H9 (cell line): ENCODE results near the gene PELI2. TPM values are rescaled to one million over a fixed set of nuclear protein-coding genes. Genes with fewer than 3 reads are reported as not detected.
A peak's percentile ranks its signal among the peaks of the same experiment; 100 is the strongest.

Experiments used
- DNase-seq: peaks from one replicate; pipeline ENCODE4 v3.0.0-alpha.2; 2017
- H2AFZ ChIP-seq: one replicate; pipeline ENCODE4 v1.6.1; 2013; ENCODE audit warnings: mild to moderate bottlenecking, low read length, control low read depth, moderate library complexity
- H2AK5ac ChIP-seq: 2 replicates; pipeline ENCODE4 v1.6.1; 2013; ENCODE audit warnings: low read length, control low read depth, mixed read lengths; ENCODE audit not compliant: insufficient read length
- H2BK120ac ChIP-seq: one replicate; pipeline ENCODE4 v1.6.1; 2013; ENCODE audit warnings: low read depth, mild to moderate bottlenecking, low read length, control low read depth, inconsistent platforms; ENCODE audit not compliant: poor library complexity, severe bottlenecking
- H2BK12ac ChIP-seq: 2 replicates; pipeline ENCODE4 v1.6.1; 2013; ENCODE audit warnings: low read length, control low read depth, mixed read lengths, low read depth; ENCODE audit not compliant: insufficient read length
- H2BK15ac ChIP-seq: 2 replicates; pipeline ENCODE4 v1.6.1; 2013; ENCODE audit warnings: low read depth, low read length, control low read depth
- H2BK20ac ChIP-seq: one replicate; pipeline ENCODE4 v1.6.1; 2013; ENCODE audit warnings: low read depth, mild to moderate bottlenecking, low read length, control low read depth, inconsistent platforms; ENCODE audit not compliant: poor library complexity, severe bottlenecking
- H2BK5ac ChIP-seq: 2 replicates; pipeline ENCODE4 v1.6.1; 2013; ENCODE audit warnings: low read length, control low read depth, mixed read lengths; ENCODE audit not compliant: insufficient read length
- H3K14ac ChIP-seq: 2 replicates; pipeline ENCODE4 v1.6.1; 2013; ENCODE audit warnings: low read length, control low read depth; ENCODE audit not compliant: insufficient read depth
- H3K18ac ChIP-seq: 2 replicates; pipeline ENCODE4 v1.6.1; 2013; ENCODE audit warnings: low read depth, mild to moderate bottlenecking, mixed read lengths, low read length, control low read depth; ENCODE audit not compliant: insufficient read length
- H3K23ac ChIP-seq: 2 replicates; pipeline ENCODE4 v1.6.1; 2013; ENCODE audit warnings: low read length, control low read depth, mixed read lengths, low read depth; ENCODE audit not compliant: insufficient read length
- H3K23me2 ChIP-seq: 2 replicates; pipeline ENCODE4 v1.6.1; 2013; ENCODE audit warnings: low read depth, mild to moderate bottlenecking, mixed read lengths, low read length, control low read depth; ENCODE audit not compliant: insufficient read length, poor library complexity, severe bottlenecking
- H3K27ac ChIP-seq: 2 replicates; pipeline ENCODE4 v1.5.1; 2013; ENCODE audit warnings: low read length, control low read depth, mixed read lengths, low read depth; ENCODE audit not compliant: insufficient read length
- H3K27me3 ChIP-seq: 2 replicates; pipeline ENCODE4 v1.6.1; 2013; ENCODE audit warnings: low read length, control low read depth, inconsistent platforms; ENCODE audit not compliant: insufficient read depth
- H3K4ac ChIP-seq: 2 replicates; pipeline ENCODE4 v1.6.1; 2013; ENCODE audit warnings: low read depth, mild to moderate bottlenecking, control low read depth, inconsistent platforms, low read length, moderate library complexity
- H3K4me1 ChIP-seq: 2 replicates; pipeline ENCODE4 v1.6.1; 2013; ENCODE audit warnings: low read length, control low read depth, inconsistent platforms; ENCODE audit not compliant: insufficient read depth
- H3K4me2 ChIP-seq: 2 replicates; pipeline ENCODE4 v1.6.1; 2013; ENCODE audit warnings: low read length, control low read depth, mixed read lengths; ENCODE audit not compliant: insufficient read length, insufficient read depth
- H3K56ac ChIP-seq: 2 replicates; pipeline ENCODE4 v1.6.1; 2013; ENCODE audit warnings: low read depth, mild to moderate bottlenecking, mixed read lengths, low read length, control low read depth; ENCODE audit not compliant: insufficient read length
- H3K79me1 ChIP-seq: 2 replicates; pipeline ENCODE4 v1.6.1; 2013; ENCODE audit warnings: low read depth, mild to moderate bottlenecking, moderate library complexity, low read length, control low read depth, inconsistent platforms; ENCODE audit not compliant: insufficient read depth, poor library complexity, severe bottlenecking
- H3K79me2 ChIP-seq: 2 replicates; pipeline ENCODE4 v1.6.1; 2013; ENCODE audit warnings: low read length, control low read depth, inconsistent platforms; ENCODE audit not compliant: insufficient read depth
- H3K9ac ChIP-seq: 2 replicates; pipeline ENCODE4 v1.6.1; 2013; ENCODE audit warnings: low read length, control low read depth, mixed read lengths; ENCODE audit not compliant: insufficient read length; ENCODE audit errors: extremely low read depth
- H3K9me3 ChIP-seq: one replicate; pipeline ENCODE4 v1.6.1; 2013; ENCODE audit warnings: low read depth, low read length, inconsistent platforms; ENCODE audit not compliant: control insufficient read depth
- H3T11ph ChIP-seq: one replicate; pipeline ENCODE4 v1.6.1; 2013; ENCODE audit warnings: mild to moderate bottlenecking, low read length, control low read depth, inconsistent platforms
- H4K20me1 ChIP-seq: one replicate; pipeline ENCODE4 v1.6.1; 2013; ENCODE audit not compliant: control insufficient read depth, insufficient read length, insufficient read depth
- H4K5ac ChIP-seq: 2 replicates; pipeline ENCODE4 v1.6.1; 2013; ENCODE audit warnings: low read depth, mild to moderate bottlenecking, mixed read lengths, low read length, control low read depth; ENCODE audit not compliant: insufficient read length
- H4K8ac ChIP-seq: replicated peaks from 2 replicates; pipeline ENCODE4 v1.6.1; 2013; ENCODE audit warnings: low read length, control low read depth, mixed read lengths, low read depth; ENCODE audit not compliant: insufficient read length
- H4K91ac ChIP-seq: 2 replicates; pipeline ENCODE4 v1.6.1; 2013; ENCODE audit warnings: low read depth, mild to moderate bottlenecking, moderate library complexity, mixed read lengths, low read length, control low read depth; ENCODE audit not compliant: insufficient read length
- H3K27ac Mint-ChIP-seq, 3 experiments: 2 replicates in 2 of 3; 3 replicates in 1 of 3; pipeline ENCODE4 v1.8.0; 2020 to 2021; ENCODE audit warnings: mixed read lengths in 3 of 3, mild to moderate bottlenecking in 1 of 3, moderate library complexity in 1 of 3
- H3K27me3 Mint-ChIP-seq: 2 replicates; pipeline ENCODE4 v1.8.0; 2021; ENCODE audit warnings: low read depth, mild to moderate bottlenecking, moderate library complexity, mixed read lengths
- H3K36me3 Mint-ChIP-seq, 3 experiments: 2 replicates in 2 of 3; 3 replicates in 1 of 3; pipeline ENCODE4 v1.8.0; 2020 to 2021; ENCODE audit warnings: low read depth in 3 of 3, mixed read lengths in 3 of 3; ENCODE audit not compliant: insufficient read depth in 1 of 3
- H3K4me1 Mint-ChIP-seq, 2 experiments: 2 replicates each; pipeline ENCODE4 v1.8.0; 2020; ENCODE audit warnings: mixed read lengths in 2 of 2
- H3K4me3 Mint-ChIP-seq, 2 experiments: 2 replicates in 1 of 2; 3 replicates in 1 of 2; pipeline ENCODE4 v1.8.0; 2020 to 2021; ENCODE audit warnings: mild to moderate bottlenecking in 2 of 2, mixed read lengths in 2 of 2, moderate library complexity in 1 of 2
- H3K9me3 Mint-ChIP-seq, 2 experiments: 2 replicates in 1 of 2; 3 replicates in 1 of 2; pipeline ENCODE4 v1.8.0; 2020; ENCODE audit warnings: mild to moderate bottlenecking in 2 of 2, mixed read lengths in 2 of 2, moderate library complexity in 1 of 2
- WGBS: extraction: QIAGEN DNeasy Blood & Tissue Kit; methylation state at CpG from one replicate; pipeline ENCODE4 v1.1.7; 2013; ENCODE audit warnings: missing lambda C conversion rate, low lambda C conversion rate, mixed read lengths; ENCODE audit not compliant: insufficient read length; ENCODE audit errors: extremely low coverage; 5-methylcytosine and 5-hydroxymethylcytosine counted together
- total RNA-seq: library from RNA; stranded (reverse); gene quantifications from 2 replicates; pipeline ENCODE4 v1.2.1, GENCODE V29; 2021
- TF ChIP-seq, protein P1 (sequence below): fragments of 200-600 bp; sonication (generic); conservative IDR thresholded peaks from 3 replicates; pipeline ENCODE4 v1.8.0; 2021; ENCODE audit warnings: antibody characterized with exemption, mild to moderate bottlenecking

PELI2 gene
- total RNA-seq, 1 experiment from 2014 or later: 18.0 TPM

- H2BK20ac ChIP-seq: no peak overlapping the region
- Mint-ChIP-seq H3K9me3 (no peaks in the 10 kb centered on the region; a peak in 1 of 5 replicates), H3K4me3 (no peak overlapping the region), H3K27ac (peak overlapping the region in 1 of 3 experiments; percentile 89; a peak in 3 of 7 replicates), H3K4me1 (peaks cover 29 to 34% of the 10 kb centered on the region in 2 experiments), H3K36me3 (no peaks in the 10 kb centered on the region), H3K27me3 (no peaks in the 10 kb centered on the region)
- no peaks in the 10 kb centered on the region for H3K79me2 ChIP-seq
- no peak overlapping the region for H3K4me2 ChIP-seq
- no peak overlapping the region for H2BK12ac ChIP-seq
- H2BK120ac ChIP-seq: no peak overlapping the region
- no peak overlapping the region for H3K23ac ChIP-seq
- H3K79me1 ChIP-seq: no peaks in the 10 kb centered on the region
- no peak for DNase-seq
- no peak overlapping the region for H2AFZ ChIP-seq
- no peak overlapping the region for H3K9ac ChIP-seq
- H3K18ac ChIP-seq: no peak overlapping the region
- H3K23me2 ChIP-seq: no peaks in the 10 kb centered on the region
- H3K9me3 ChIP-seq: no peaks in the 10 kb centered on the region
- no CpG with 5 or more reads among the region's 3 CpGs for WGBS
- H3K4ac ChIP-seq: no peak overlapping the region
- no peak overlapping the region for H3K27ac ChIP-seq
- H3K27me3 ChIP-seq: no peaks in the 10 kb centered on the region
- H2BK5ac ChIP-seq: no peak overlapping the region
- H3K14ac ChIP-seq: no peak overlapping the region
- no peak overlapping the region for H2AK5ac ChIP-seq
- H4K20me1 ChIP-seq: no peaks in the 10 kb centered on the region
- no peak overlapping the region for H3K56ac ChIP-seq
- H4K5ac ChIP-seq: no peak overlapping the region
- H4K91ac ChIP-seq: no peak overlapping the region
- H2BK15ac ChIP-seq: no peak overlapping the region
- TF ChIP-seq, protein P1, sequence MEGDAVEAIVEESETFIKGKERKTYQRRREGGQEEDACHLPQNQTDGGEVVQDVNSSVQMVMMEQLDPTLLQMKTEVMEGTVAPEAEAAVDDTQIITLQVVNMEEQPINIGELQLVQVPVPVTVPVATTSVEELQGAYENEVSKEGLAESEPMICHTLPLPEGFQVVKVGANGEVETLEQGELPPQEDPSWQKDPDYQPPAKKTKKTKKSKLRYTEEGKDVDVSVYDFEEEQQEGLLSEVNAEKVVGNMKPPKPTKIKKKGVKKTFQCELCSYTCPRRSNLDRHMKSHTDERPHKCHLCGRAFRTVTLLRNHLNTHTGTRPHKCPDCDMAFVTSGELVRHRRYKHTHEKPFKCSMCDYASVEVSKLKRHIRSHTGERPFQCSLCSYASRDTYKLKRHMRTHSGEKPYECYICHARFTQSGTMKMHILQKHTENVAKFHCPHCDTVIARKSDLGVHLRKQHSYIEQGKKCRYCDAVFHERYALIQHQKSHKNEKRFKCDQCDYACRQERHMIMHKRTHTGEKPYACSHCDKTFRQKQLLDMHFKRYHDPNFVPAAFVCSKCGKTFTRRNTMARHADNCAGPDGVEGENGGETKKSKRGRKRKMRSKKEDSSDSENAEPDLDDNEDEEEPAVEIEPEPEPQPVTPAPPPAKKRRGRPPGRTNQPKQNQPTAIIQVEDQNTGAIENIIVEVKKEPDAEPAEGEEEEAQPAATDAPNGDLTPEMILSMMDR: no peak
- peak overlapping the region; percentile 48 for H3T11ph ChIP-seq
- peaks cover 8% of the 10 kb centered on the region; the same call in 1 of the 2 replicates for H3K4me1 ChIP-seq
- no peak overlapping the region for H4K8ac ChIP-seq
Measured at GRCh38 chr14:56088941-56089340, 29.3 kb upstream of the PELI2 start.
